NCI-H2081 (cell line): ENCODE measurements around the gene KRTCAP3.
"Not testable (repeated sequence)": the region's sequence is repeated elsewhere in the genome, so short reads cannot be mapped to it uniquely, and the experiment has no call there.

ENCODE experiments used
- DNase-seq, 2 experiments: peaks; one replicate each; lab custom pipeline; 2025; lab: John Stamatoyannopoulos, UW

KRTCAP3 gene, protein sequence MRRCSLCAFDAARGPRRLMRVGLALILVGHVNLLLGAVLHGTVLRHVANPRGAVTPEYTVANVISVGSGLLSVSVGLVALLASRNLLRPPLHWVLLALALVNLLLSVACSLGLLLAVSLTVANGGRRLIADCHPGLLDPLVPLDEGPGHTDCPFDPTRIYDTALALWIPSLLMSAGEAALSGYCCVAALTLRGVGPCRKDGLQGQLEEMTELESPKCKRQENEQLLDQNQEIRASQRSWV

DNA sequence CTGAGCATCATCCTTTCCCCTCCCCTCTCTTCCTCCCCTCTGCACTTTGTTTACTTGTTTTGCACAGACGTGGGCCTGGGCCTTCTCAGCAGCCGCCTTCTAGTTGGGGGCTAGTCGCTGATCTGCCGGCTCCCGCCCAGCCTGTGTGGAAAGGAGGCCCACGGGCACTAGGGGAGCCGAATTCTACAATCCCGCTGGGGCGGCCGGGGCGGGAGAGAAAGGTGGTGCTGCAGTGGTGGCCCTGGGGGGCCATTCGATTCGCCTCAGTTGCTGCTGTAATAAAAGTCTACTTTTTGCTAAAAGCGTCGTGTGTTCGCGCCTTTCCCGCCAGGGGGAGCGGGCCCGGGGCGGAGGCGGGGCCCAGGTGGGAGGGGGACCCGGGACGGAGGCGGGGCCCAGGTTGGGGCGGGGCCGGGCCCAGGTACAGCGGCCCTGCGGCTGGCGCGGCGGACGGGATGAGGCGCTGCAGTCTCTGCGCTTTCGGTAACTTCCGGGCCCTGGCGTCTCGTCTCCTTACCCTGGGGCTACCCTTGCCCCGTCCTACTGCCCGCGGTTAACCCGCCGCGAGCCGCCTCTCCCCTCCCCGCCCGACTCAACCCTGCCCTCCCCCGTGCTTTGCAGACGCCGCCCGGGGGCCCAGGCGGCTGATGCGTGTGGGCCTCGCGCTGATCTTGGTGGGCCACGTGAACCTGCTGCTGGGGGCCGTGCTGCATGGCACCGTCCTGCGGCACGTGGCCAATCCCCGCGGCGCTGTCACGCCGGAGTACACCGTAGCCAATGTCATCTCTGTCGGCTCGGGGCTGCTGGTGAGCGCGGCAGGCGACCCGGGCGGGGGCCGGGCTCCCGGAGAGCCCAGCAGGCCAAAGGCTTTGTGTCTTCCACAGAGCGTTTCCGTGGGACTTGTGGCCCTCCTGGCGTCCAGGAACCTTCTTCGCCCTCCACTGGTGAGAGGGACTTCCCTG is at the start of gene KRTCAP3:
Gene KRTCAP3, plus strand, starts transcription at position 424 of the 962 bp plus-strand sequence. Its CDS starts 32 bp downstream, at position 456.
- DNase-seq, result peak; percentile 83 to 85

DNA sequence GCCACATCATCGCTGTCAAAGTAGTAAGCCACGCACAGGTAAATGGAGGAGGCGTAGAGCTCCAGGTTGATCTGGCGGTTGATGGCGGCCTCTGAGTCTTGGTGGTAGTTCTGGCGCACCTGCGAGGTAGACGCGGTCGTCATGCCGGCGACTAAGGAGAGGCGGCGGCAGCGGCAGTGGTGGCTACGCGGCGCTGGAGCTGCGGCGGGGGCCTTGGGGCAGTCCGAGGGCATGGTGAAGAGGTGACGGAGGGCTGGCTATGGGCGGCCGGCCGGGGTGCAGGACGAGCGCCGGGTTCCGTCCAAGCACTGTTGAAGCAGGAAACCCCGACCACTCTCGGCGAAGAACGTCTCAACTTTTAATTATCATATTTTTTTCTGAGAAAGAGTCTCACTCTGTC is 49.0 kb upstream of the KRTCAP3 start:
- DNase-seq, result no peak

DNA sequence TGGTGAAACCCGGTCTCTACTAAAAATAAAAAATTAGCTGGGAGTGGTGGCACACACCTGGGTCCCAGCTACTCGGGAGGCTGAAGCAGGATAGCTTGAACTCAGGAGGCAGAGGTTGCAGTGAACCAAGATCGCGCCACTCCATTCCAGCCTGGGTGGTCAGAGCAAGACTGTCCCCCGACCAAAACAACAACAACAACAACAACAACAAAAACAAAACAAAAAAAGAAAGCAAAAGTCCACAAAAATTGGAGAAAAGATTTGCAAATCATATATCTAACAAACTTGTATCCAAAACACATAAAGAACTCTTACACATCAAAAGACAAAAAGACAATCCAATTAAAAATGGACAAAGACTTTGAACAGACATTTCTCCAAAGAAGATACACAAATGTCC is 43.2 kb upstream of the KRTCAP3 start:
- no peak for DNase-seq

DNA sequence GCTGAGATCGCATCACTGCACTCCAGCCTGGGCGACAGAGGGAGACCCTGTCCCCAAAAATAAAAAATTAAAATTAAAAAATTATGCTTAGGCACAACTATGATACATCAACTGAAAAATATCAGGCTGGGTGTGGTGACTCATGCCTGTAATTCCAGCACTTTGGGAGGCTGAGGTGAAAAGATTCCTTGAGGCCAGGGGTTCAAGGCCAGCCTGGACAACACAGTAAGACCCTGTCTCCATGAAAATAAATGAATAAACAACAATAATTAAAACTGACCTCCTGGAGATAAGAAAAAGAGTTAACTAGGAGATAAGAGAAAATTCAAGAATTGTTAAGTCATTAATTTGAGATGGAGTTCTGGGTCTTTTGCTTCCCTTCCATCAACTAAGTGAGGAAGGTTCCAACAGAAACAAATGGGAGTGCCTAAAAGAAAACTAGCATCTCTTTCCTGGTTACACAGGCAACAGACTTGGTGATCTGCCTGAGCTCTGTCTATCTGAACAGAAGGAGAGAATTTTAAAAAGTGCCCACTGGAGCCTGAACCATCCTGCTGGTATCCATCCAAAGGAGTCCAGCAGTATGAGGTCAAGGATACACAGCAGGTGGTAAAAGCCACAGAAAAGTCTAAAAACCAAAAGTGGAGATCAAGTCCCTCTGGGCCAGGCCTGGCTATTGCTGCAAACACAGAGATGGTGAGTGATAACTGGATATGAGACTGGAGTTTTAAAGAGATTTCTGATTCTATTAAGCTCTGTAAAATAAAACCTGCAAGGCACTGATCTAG is 41.6 kb upstream of the KRTCAP3 start:
- DNase-seq, result no peak

DNA sequence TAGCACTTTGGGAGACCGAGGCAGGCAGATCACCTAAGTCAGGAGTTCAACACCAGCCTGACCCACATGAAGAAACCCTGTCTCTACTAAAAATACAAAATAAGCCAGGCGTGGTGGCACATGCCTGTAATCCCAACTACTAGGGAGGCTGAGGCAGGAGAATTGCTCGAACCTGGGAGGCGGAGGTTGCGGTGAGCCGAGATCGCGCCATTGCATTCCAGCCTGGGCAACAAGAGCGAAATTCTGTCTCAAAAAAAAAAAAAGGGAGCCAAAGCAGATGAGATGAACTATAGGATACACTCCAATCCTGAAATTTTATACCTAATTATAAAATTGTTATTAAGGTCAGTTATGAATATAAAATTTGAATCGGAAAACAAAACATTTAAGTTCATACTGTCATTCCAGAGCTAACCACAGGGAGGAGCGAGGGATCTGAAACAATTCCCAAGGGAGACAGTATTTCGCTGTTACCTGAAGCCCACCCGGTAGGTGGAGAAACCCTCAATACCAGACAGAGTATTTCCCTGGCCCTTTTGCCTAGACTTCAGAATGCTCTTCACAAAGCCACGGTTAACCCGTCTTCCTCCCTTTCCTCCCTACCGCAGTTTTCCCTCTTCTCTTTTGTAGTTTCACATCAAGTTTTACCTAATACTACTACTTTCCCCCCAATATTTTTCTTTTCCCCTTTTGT is 34.2 kb upstream of the KRTCAP3 start:
- peak; percentile 60 to 72 for DNase-seq

DNA sequence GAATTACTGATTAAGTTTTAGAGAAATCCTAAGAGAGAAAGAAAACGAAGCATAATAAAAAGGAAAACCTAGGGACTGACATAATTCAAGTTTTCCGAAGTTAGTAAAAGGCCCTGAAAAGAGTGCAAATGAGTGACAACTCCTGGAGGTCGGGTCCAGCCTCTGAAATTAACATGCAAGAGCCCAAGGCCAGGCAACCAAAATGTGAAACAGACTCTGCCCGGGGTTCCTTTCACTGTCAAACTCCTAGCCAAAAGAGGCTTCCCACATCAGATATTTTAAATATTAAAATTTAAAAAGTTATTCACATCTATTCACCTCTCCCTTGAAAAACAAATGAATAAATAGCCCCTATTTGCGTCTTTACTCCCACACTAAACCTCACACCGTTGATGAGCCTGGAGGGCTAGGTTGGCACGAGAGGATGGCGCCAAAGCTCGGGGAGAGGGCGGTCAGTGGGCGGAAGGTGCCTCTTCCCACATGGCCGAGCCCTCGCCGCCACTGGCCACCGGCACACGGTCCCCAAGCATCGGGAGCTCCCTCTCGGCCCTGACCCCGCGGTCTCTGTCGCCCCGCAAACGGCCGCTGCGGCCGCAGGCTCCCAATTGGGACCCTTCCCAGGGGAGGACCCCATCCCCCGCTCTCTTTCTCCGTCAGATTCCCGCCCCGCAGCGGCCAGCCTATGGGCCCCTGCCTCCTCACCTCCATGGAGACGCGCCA is 33.4 kb upstream of the KRTCAP3 start:
- DNase-seq, result peak; percentile 23 to 64

DNA sequence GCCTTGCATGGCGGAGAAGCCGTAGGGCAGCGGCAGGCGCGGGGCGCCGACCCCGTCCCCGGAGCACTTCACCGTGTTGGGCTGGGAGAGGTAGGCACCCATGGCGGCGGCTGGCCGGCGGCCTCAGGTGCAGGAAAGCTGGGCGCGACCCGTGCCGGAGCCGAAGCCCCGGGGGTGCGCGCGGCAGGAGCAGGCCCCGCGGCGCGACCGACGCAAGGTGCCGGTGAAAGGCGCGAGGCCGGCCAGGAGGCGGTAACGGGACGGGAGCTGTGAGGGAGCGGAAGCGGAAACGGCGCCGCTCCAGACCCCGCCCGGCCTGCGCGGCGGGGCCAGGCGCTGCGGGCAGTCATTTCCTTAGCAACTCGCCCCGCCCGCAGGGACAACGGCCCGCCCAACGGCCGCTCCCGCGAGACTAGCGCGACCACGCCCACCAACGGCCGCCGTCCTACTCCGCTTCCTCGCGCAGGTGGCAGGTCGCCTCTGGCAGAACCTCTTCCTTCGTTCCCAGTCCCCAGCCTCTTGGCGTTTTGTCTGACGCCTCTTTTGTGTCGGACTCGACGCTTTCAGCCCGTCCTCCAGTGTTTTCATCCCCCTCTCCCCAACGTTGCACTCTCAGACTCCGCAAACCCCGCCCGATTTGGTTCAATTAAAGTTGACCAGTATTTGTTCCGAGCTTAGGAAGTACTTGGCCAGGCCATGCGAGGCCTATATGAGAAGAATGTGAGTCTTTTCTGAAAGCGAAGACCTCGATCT is 32.7 kb upstream of the KRTCAP3 start, which contains the start of gene PPM1G:
Gene PPM1G, minus strand, starts transcription at position 271 of the 753 bp plus-strand sequence. Its CDS starts 169 bp downstream, at position 102.
- peak; percentile 97 to 98 for DNase-seq

DNA sequence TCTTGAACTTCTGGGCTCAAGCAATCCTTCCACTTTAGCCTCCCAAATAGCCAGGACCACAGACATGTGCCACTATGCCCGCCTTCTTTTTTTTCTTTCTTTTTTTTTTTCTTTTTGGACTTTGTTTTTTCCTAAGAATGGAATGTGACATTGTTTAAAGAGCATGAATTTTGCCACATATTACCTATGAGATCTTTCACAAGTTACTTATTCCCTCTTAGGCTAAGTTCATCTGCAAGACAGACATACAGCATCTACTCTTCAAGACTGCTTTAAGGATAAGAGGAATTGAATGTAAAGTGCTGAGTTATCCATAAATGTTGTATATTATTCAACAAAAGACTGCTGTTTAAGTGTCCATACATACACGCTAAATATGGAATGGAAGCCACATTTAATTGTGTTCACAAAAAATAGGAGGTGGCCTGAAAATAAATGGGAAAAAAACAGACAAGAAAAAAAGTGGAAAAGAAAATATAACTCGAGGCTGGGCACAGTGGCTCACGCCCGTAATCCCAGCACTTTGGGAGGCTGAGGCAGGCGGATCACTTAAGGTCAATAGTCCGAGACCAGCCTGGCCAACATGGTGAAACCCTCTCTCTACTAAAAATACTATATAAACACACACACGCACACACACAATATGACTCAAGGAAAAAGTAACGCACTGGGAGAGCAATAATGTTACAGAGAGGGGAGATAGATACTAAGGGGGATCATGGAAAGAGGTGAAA is 29.6 kb upstream of the KRTCAP3 start:
- DNase-seq, result no peak

DNA sequence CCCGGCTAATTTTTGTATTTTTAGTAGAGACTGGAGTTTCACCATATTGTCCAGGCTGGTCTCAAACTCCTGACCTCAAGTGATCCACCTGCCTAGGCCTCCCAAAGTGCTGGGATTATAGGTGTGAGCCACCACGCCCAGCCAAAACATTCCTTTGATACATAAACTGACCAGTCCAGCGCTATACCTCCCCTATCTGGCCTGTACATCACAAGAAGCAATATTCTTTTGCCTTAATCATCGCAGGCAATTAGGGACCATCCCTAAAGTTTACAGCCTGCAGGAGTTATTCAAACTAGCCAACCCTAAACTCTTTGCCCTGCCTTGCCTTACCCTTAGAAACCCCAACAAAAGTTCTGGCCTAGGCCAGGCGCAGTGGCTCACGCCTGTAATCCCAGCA is 26.0 kb upstream of the KRTCAP3 start:
- DNase-seq, result no peak

DNA sequence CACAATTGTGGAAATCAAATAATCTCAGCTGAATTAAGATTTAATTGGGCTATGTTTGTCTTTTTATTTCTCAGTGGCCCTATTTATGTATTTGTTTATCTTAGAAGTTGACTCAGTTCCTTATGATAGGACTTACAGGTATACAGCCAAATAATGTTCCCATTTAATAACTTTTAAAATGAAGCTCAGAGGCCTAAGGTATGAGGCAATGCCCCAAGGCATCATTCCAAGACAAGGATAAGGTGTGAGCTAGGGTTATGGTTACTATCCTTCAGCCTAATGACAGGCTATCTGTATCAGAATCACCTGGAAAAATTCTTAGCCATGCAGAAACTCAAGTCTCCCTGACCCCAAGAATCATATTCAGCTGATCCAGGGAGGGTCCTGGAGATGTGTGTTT is 21.2 kb upstream of the KRTCAP3 start:
- DNase-seq, result no peak

DNA sequence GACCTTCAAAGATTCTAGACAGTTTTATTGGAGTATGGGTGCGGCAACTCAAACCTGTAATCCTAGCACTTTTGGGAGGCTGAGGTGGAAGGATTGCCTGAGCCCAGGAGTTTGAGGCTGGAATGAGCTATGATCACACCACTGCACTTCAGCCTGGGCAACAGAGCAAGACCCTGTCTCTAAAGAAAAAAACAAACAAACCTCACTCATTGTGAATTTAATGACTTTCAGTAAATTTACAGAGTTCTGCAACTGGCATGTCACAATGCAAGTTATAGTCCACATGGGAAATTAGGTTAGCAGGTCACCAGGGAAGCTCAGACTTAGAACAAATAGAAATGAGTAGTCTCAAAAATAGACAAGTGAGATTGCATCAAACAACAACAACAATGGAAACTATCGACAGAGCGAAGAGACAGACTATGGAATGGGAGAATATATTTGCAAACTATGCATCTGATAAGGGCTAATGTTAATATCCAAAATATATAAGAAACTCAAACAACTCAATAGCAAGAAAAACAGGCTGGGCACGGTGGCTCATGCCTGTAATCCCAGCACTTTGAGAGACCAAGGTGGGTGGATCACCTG is 20.4 kb upstream of the KRTCAP3 start:
- no peak for DNase-seq

DNA sequence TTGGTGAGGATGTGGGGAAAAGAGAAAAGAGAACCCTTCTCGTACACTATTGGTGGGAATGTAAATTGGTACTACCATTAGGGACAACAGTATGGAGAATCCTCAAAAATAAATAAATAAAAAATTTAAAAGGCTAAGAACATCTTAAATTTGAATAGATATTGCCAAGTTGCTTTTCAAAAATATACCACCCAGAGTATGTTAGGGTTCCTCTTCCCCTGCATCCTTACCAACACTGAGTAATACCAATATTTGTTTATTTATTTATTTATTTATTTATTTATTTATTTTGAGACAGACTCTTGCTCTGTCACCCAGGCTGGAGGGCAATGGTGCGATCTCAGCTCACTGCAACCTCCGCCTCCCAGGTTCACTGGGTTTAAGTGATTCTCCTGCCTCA is 19.2 kb upstream of the KRTCAP3 start:
- no peak for DNase-seq

DNA sequence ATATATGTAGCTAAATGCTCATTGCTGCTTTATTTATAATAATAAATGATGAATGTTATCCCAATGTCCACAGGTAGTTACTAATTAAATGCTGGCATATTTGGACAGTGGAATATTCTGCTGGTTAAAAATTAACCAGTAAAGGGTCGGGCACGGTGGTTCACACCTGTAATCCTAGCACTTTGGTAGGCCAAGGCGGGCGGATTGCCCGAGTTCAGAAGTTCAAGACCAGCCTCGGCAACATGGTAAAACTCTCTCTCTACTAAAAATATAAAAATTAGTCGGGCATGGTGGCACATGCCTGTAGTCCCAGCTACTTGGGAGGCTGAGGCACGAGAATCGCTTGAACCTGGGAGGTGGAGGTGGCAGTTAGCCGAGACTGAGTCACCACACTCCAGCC is 17.1 kb upstream of the KRTCAP3 start:
- not testable (repeated sequence) for DNase-seq

DNA sequence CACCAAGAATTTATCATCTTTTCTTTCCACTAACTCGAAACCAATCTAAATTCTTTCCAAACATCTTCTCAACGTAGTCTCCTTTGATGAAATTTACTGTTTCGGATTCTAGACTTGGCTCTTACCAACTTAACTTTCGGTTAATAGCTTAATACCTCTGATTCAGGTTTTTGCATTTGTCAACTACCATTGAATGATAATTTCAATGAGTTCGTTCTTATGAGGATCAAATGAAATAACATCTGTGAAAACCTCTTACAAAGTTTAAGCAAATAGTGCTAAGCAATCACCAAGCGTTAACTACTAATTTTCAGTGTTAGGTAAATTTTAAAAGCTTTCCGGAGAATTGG is 14.3 kb upstream of the KRTCAP3 start:
- no peak for DNase-seq

DNA sequence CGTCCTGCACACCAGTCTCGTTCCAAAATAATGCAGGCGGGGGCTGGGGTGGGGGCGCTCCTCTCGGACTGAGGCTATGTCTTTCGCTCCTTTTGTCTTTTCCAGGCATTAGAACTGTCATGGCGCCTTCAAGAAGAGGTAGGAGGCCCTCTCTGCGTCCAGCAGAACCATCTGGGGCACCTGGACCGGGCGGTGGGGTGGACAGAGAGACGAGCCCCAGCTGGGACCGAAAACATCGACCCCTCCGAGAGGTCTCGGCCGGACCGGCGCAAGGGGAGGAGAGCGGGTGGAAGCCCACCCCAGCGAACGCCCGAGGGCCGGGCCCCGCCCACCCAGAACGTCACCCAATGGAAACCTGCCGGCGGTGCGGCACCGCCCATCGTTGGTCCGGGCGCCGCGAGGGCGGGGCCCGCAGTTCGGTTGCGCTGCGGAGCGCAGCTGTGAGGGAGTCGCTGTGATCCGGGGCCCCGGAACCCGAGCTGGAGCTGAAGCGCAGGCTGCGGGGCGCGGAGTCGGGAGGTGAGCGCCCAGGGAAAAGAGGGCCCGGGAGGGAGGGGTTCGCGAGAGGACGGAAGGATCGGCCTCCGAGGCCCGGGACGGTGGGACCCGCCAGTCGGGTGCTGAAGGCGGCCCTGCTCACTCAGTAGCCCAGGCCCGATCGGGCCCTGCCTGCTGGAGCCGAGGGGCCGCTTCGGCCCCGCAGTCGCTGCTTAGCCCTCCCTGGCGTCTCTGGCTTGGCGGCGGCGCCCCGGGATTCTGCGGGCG is 13.8 kb upstream of the KRTCAP3 start, which contains the start of gene NRBP1:
Gene NRBP1, plus strand, starts transcription at position 419 of the 765 bp plus-strand sequence. CDS start 4,643 bp downstream, outside the sequence.
- DNase-seq, result peak; percentile 93 to 96

DNA sequence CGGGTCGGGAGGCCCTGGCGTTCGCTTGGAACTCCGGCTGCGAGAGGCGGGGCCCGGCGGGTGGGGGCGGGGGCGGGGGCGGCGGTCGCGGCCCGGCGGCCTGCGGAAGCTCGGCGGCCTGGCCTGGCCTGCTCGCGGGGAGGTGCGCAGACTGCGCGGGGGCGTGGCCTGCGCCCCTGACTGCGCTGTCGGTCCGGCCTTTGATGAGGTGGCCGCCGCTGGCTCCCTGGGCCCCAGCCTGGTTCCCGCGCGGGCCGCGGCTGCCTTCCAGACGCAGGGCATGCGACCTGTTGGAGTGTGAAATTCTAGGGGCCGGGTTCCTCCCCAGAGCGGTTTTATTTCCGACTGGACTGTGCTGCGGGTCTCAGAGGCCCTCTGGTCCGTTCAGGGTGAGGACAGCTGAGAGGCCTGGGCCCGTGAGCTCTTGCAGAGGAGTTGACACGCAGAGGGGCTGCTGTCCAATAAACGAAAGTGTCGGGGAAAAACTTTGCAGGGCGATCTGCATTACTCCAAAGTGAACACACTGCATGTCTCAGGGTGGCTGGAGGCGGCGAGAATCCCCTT is 13.1 kb upstream of the KRTCAP3 start:
- DNase-seq, result peak; percentile 65 to 80

DNA sequence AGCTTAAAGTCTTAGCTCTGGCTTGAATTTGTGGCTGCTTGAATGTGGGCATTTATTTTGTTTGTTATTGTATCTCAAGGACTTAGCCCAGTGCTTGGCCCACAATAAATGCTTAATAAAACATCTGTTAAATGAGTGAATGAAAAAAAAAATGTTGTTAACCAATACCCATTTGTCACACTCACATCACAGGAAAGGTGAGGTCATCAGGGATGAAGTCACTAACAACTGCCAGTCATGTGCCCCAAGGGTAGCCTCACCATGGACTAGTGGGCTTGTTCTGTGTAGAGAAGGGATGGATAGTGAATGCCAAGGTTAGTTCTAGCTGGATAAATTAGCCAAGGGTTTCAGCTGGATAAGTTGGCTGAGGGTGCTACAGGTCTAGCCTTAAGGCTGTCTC is 10.8 kb upstream of the KRTCAP3 start:
- DNase-seq, result no peak

DNA sequence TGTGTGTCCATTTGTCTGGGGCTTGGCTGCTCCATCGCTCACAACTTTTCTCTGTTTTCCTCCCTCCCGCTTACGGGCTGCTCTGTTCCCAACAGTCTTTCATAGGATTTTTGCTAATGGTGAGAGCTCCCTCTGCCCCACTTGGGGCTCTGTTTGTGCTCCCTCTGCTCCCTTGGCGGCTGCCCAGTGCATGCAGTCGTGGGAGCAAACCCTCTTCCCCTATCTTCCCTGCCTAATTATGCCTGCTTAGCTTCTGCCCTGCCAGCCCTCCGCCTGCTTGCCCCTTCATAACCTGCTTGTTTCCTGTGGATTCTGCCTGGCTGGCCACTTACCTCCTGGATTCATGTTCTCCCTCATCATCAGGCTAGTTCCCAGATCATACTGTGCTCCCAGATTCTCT is 6.6 kb upstream of the KRTCAP3 start:
- no peak for DNase-seq
